Measurements from ENCODE around the gene CD300LD.
"Not testable (repeated sequence)": the region's sequence is repeated elsewhere in the genome, so short reads cannot be mapped to it uniquely, and the experiment has no call there.

CD300LD gene

GRCh38 chr17:74573635-74574034 is 18.4 kb downstream of the CD300LD start:
- H3K27me3 ChIP-seq (ENCODE audit: control insufficient read depth, insufficient read depth, low read length); H3K27ac ChIP-seq (ENCODE audit: low read length); H3K4me1 ChIP-seq (ENCODE audit: control insufficient read depth, insufficient read depth, low read length); DNase-seq (ENCODE audit: low read depth, low spot score); H3K4me3 ChIP-seq (ENCODE audit: low read length); H3K36me3 ChIP-seq (ENCODE audit: control insufficient read depth, insufficient read depth, low read length); H3K9me3 ChIP-seq (ENCODE audit: control insufficient read depth, insufficient read depth, low read length): not testable (repeated sequence)

- Histone ChIP-seq H3K27me3 (ENCODE audit: control insufficient read depth, insufficient read depth, low read length) (no peaks in the 10 kb centered on the region), H3K4me3 (ENCODE audit: low read length) (no peak overlapping the region), H3K36me3 (ENCODE audit: control insufficient read depth, insufficient read depth, low read length) (no peaks in the 10 kb centered on the region), H3K27ac (ENCODE audit: low read length) (no peak overlapping the region), H3K9me3 (ENCODE audit: control insufficient read depth, insufficient read depth, low read length) (no peaks in the 10 kb centered on the region), H3K4me1 (ENCODE audit: control insufficient read depth, insufficient read depth, low read length) (no peaks in the 10 kb centered on the region)
- WGBS (ENCODE audit: insufficient coverage, insufficient read length): no CpG with 5 or more reads among the region's 3 CpGs
- DNase-seq (ENCODE audit: low read depth, low spot score): no peak
These were observed 18.9 kb downstream of the CD300LD start for GRCh38 chr17:74573169-74573568.

GRCh38 chr17:74571621-74572270 is 20.3 kb downstream of the CD300LD start:
- no peak overlapping the region for H3K27ac ChIP-seq (ENCODE audit: low read length)
- no CpG with 5 or more reads among the region's 4 CpGs for WGBS (ENCODE audit: insufficient coverage, insufficient read length)

GRCh38 chr17:74569020-74570003 is 22.8 kb downstream of the CD300LD start:
- Histone ChIP-seq H3K4me1 (ENCODE audit: control insufficient read depth, insufficient read depth, low read length) (no peaks in the 10 kb centered on the region), H3K36me3 (ENCODE audit: control insufficient read depth, insufficient read depth, low read length) (no peaks in the 10 kb centered on the region), H3K4me3 (ENCODE audit: low read length) (no peak overlapping the region), H3K27me3 (ENCODE audit: control insufficient read depth, insufficient read depth, low read length) (no peaks in the 10 kb centered on the region), H3K9me3 (ENCODE audit: control insufficient read depth, insufficient read depth, low read length) (no peaks in the 10 kb centered on the region), H3K27ac (ENCODE audit: low read length) (no peak overlapping the region)
- 100% methylated on average over 5 of the region's 32 CpGs for WGBS (ENCODE audit: insufficient coverage, insufficient read length)
- no peak for DNase-seq (ENCODE audit: low read depth, low spot score)

More at GRCh38 chr17:74571621-74572270, 20.3 kb downstream of the CD300LD start:
- Histone ChIP-seq H3K36me3 (ENCODE audit: control insufficient read depth, insufficient read depth, low read length) (no peaks in the 10 kb centered on the region), H3K27me3 (ENCODE audit: control insufficient read depth, insufficient read depth, low read length) (no peaks in the 10 kb centered on the region), H3K9me3 (ENCODE audit: control insufficient read depth, insufficient read depth, low read length) (no peaks in the 10 kb centered on the region), H3K4me1 (ENCODE audit: control insufficient read depth, insufficient read depth, low read length) (no peaks in the 10 kb centered on the region), H3K4me3 (ENCODE audit: low read length) (no peak overlapping the region)
- no peak for DNase-seq (ENCODE audit: low read depth, low spot score)

DNA sequence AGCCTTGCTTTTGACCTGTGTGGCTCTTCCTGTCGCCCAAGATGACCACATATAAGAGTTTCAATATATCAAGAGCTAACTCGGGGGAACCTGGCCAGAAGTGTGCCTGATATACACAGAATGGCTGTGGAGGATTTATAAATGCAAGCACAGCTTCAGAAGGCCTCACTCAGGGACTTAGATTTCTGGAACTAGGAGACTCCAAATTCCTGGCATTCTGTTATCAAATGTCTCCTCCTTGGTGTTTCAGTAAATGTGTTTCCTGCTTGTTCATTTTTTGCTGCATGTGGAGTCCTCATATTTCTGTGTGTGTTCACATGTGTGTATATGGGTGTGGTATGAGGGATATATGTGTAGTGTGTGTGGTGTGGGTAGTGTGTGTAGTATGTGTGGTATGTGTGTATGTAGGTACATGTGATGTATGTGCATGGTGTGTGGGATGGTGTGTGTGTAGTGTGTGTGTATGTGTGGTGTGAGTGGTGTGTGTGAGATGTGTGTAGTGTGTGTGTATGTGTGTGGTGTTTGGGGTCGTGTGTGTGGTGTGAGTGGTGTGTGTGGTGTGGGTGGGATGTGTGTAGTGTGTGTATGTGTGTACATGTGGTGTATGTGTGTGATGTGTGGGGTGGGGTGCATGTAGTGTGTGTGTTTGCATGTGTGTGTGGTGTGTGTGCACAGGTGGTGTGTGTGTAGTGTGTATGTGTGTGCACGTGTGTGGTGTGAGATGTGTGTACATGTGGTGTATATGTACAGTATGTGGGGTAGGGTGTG is 23.8 kb downstream of the CD300LD start:
- no peak overlapping the region for H3K4me3 ChIP-seq (ENCODE audit: low read length)
- no peaks in the 10 kb centered on the region for H3K9me3 ChIP-seq (ENCODE audit: control insufficient read depth, insufficient read depth, low read length)
- DNase-seq (ENCODE audit: low read depth, low spot score): no peak
- no peaks in the 10 kb centered on the region for H3K36me3 ChIP-seq (ENCODE audit: control insufficient read depth, insufficient read depth, low read length)
- WGBS (ENCODE audit: insufficient coverage, insufficient read length): 100% methylated on average over 2 of the region's 4 CpGs
- H3K27me3 ChIP-seq (ENCODE audit: control insufficient read depth, insufficient read depth, low read length): no peaks in the 10 kb centered on the region
- H3K27ac ChIP-seq (ENCODE audit: low read length): no peak overlapping the region
- no peaks in the 10 kb centered on the region for H3K4me1 ChIP-seq (ENCODE audit: control insufficient read depth, insufficient read depth, low read length)

GRCh38 chr17:74567397-74567796 is 24.7 kb downstream of the CD300LD start, which contains the start of gene CD300H:
CD300H (minus strand) TSS chr17:74567509.
- no peaks in the 10 kb centered on the region for H3K9me3 ChIP-seq (ENCODE audit: control insufficient read depth, insufficient read depth, low read length)
- no peaks in the 10 kb centered on the region for H3K27me3 ChIP-seq (ENCODE audit: control insufficient read depth, insufficient read depth, low read length)
- WGBS (ENCODE audit: insufficient coverage, insufficient read length): no CpG with 5 or more reads among the region's 2 CpGs
- no peak for DNase-seq (ENCODE audit: low read depth, low spot score)
- H3K4me1 ChIP-seq (ENCODE audit: control insufficient read depth, insufficient read depth, low read length): no peaks in the 10 kb centered on the region
- H3K4me3 ChIP-seq (ENCODE audit: low read length): no peak within 1 kb of the TSS
- no peaks in the 10 kb centered on the region for H3K36me3 ChIP-seq (ENCODE audit: control insufficient read depth, insufficient read depth, low read length)
- no peak within 1 kb of the TSS for H3K27ac ChIP-seq (ENCODE audit: low read length)

DNA sequence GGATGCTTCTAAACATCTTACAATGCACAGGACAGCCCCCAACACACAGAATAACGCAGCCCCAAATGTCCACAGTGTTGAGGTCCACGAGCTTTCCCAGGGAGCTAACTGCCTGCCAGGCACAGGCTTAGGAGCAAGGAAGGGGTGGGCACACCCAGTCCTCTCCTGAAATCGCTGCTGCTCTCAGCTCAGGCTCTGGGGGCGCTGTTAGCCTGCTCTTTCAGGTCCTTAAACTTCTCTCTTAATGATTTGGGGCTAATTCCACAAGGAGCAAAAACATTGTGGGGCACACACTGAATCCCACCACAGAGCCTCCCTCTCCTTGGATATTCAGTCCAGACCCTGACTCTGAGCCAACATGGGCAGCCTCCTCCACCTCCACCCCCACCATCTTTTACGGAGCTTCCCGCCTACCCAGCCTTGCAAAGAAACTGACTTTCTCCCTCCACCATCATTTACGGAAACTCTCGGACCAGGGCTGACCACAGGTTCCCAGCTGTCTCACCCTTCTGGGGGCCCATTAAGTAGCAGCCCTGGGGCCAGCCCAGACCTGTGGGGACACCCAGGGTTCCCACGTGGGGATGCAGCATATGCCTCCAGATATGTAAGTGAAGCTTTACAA is 25.8 kb downstream of the CD300LD start:
- WGBS (ENCODE audit: insufficient coverage, insufficient read length): no CpG with 5 or more reads among the region's 9 CpGs
- Histone ChIP-seq H3K27ac (ENCODE audit: low read length) (no peak overlapping the region), H3K9me3 (ENCODE audit: control insufficient read depth, insufficient read depth, low read length) (no peaks in the 10 kb centered on the region), H3K27me3 (ENCODE audit: control insufficient read depth, insufficient read depth, low read length) (no peaks in the 10 kb centered on the region), H3K4me3 (ENCODE audit: low read length) (no peak overlapping the region), H3K36me3 (ENCODE audit: control insufficient read depth, insufficient read depth, low read length) (no peaks in the 10 kb centered on the region), H3K4me1 (ENCODE audit: control insufficient read depth, insufficient read depth, low read length) (no peaks in the 10 kb centered on the region)
- peak; percentile 22 for DNase-seq (ENCODE audit: low read depth, low spot score)

- Histone ChIP-seq H3K27ac (ENCODE audit: low read length) (no peak overlapping the region), H3K27me3 (ENCODE audit: control insufficient read depth, insufficient read depth, low read length) (no peaks in the 10 kb centered on the region), H3K36me3 (ENCODE audit: control insufficient read depth, insufficient read depth, low read length) (no peaks in the 10 kb centered on the region), H3K4me1 (ENCODE audit: control insufficient read depth, insufficient read depth, low read length) (no peaks in the 10 kb centered on the region), H3K9me3 (ENCODE audit: control insufficient read depth, insufficient read depth, low read length) (no peaks in the 10 kb centered on the region), H3K4me3 (ENCODE audit: low read length) (no peak overlapping the region)
- no CpG with 5 or more reads among the region's 5 CpGs for WGBS (ENCODE audit: insufficient coverage, insufficient read length)
- no peak for DNase-seq (ENCODE audit: low read depth, low spot score)
These were observed 27.0 kb downstream of the CD300LD start for GRCh38 chr17:74565126-74565525.

DNA sequence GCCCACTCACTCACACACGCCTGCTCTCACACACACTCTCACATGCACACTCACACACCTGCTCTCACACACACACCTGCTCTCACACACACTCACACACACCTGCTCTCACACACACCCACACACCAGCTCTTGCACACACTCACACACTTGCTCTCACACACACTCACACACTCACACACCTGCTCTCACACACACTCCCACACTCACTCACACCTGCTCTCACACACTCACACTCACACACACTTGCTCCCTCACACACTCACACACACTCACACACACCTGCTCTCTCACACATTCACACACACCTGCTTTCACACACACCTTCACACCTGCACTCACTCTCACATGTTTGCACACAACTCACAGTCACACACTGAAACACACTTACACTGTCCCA is 28.7 kb downstream of the CD300LD start:
- 100% methylated on average over 1 of the region's 1 CpG for WGBS (ENCODE audit: insufficient coverage, insufficient read length)
- DNase-seq (ENCODE audit: low read depth, low spot score): no peak
- Histone ChIP-seq H3K36me3 (ENCODE audit: control insufficient read depth, insufficient read depth, low read length) (no peaks in the 10 kb centered on the region), H3K27me3 (ENCODE audit: control insufficient read depth, insufficient read depth, low read length) (no peaks in the 10 kb centered on the region), H3K9me3 (ENCODE audit: control insufficient read depth, insufficient read depth, low read length) (no peaks in the 10 kb centered on the region), H3K4me3 (ENCODE audit: low read length) (no peak overlapping the region), H3K27ac (ENCODE audit: low read length) (no peak overlapping the region), H3K4me1 (ENCODE audit: control insufficient read depth, insufficient read depth, low read length) (no peaks in the 10 kb centered on the region)

DNA sequence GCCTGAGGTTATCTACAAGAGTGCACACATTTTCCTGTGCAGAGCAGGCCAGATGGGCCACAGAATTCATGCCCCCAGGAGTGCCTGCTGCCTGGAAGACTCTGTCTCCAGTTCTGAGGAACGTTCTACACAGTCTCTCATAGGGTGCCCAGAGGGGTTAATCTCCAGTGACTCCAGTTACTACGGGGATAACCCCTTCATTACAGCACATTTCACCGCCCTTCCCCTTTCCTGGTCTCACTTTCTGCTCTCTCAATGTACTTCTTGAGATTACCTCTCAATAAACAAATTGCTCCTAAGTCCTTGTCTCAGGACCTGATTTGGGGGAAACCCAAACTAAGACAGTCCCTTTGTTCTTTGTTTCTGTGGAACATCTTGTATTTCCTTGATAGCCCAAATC is 30.5 kb downstream of the CD300LD start:
- Histone ChIP-seq H3K9me3 (ENCODE audit: control insufficient read depth, insufficient read depth, low read length) (no peaks in the 10 kb centered on the region), H3K27ac (ENCODE audit: low read length) (no peak overlapping the region), H3K36me3 (ENCODE audit: control insufficient read depth, insufficient read depth, low read length) (no peaks in the 10 kb centered on the region), H3K27me3 (ENCODE audit: control insufficient read depth, insufficient read depth, low read length) (no peaks in the 10 kb centered on the region), H3K4me3 (ENCODE audit: low read length) (no peak overlapping the region), H3K4me1 (ENCODE audit: control insufficient read depth, insufficient read depth, low read length) (no peaks in the 10 kb centered on the region)
- DNase-seq (ENCODE audit: low read depth, low spot score): no peak
- no CpG with 5 or more reads among the region's 3 CpGs for WGBS (ENCODE audit: insufficient coverage, insufficient read length)
